Measurements from ENCODE around the gene SAMD4B. TPM values are rescaled to one million over a fixed set of nuclear protein-coding genes. Genes with fewer than 3 reads are reported as not detected.

Gene SAMD4B
- total RNA-seq, 1 experiment from 2014 or later = 164 TPM

- TF ChIP-seq, protein P1, sequence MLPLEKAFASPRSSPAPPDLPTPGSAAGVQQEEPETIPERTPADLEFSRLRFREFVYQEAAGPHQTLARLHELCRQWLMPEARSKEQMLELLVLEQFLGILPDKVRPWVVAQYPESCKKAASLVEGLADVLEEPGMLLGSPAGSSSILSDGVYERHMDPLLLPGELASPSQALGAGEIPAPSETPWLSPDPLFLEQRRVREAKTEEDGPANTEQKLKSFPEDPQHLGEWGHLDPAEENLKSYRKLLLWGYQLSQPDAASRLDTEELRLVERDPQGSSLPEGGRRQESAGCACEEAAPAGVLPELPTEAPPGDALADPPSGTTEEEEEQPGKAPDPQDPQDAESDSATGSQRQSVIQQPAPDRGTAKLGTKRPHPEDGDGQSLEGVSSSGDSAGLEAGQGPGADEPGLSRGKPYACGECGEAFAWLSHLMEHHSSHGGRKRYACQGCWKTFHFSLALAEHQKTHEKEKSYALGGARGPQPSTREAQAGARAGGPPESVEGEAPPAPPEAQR (CRISPR knock-in tag; IDR thresholded peaks at IDR 0.05) = no peak
- peak; percentile 31; the same call in 1 of the 2 replicates for TF ChIP-seq USF1 (CRISPR knock-in tag; IDR thresholded peaks at IDR 0.05)
- no peak for TF ChIP-seq HMGXB4 (CRISPR knock-in tag; IDR thresholded peaks at IDR 0.05)
- no peak for TF ChIP-seq SMAD4 (CRISPR knock-in tag; IDR thresholded peaks at IDR 0.05)
- 0 out of 2 replicates have a peak, but pooled peaks have one; percentile 73 for TF ChIP-seq PRRX2 (CRISPR knock-in tag; IDR thresholded peaks at IDR 0.05)
- TF ChIP-seq NR3C1 (CRISPR knock-in tag; conservative IDR thresholded peaks at IDR 0.05; ENCODE audit: low read depth) = no peak
- no peak for TF ChIP-seq ZNF425 (CRISPR knock-in tag; conservative IDR thresholded peaks at IDR 0.05)
- no peak for TF ChIP-seq ATF1 (CRISPR knock-in tag; IDR thresholded peaks at IDR 0.05)
- no peak for TF ChIP-seq IRF1 (CRISPR knock-in tag; IDR thresholded peaks at IDR 0.05)
- TF ChIP-seq TEAD1 (CRISPR knock-in tag; IDR thresholded peaks at IDR 0.05) = peak; percentile 79
- TF ChIP-seq, protein P2, sequence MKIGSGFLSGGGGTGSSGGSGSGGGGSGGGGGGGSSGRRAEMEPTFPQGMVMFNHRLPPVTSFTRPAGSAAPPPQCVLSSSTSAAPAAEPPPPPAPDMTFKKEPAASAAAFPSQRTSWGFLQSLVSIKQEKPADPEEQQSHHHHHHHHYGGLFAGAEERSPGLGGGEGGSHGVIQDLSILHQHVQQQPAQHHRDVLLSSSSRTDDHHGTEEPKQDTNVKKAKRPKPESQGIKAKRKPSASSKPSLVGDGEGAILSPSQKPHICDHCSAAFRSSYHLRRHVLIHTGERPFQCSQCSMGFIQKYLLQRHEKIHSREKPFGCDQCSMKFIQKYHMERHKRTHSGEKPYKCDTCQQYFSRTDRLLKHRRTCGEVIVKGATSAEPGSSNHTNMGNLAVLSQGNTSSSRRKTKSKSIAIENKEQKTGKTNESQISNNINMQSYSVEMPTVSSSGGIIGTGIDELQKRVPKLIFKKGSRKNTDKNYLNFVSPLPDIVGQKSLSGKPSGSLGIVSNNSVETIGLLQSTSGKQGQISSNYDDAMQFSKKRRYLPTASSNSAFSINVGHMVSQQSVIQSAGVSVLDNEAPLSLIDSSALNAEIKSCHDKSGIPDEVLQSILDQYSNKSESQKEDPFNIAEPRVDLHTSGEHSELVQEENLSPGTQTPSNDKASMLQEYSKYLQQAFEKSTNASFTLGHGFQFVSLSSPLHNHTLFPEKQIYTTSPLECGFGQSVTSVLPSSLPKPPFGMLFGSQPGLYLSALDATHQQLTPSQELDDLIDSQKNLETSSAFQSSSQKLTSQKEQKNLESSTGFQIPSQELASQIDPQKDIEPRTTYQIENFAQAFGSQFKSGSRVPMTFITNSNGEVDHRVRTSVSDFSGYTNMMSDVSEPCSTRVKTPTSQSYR (CRISPR knock-in tag; IDR thresholded peaks at IDR 0.05) = peak; percentile 38; the same call in 1 of the 2 replicates
Observed at GRCh38 chr19:39390751-39391437, 48.7 kb downstream of the SAMD4B start, which contains the start of the genes MED29 and PAF1 (continued).

- Mint-ChIP-seq H3K27me3 (ENCODE audit: low read depth) (no peaks in the 10 kb centered on the region), H3K4me1 (peaks cover 25% of the 10 kb centered on the region), H3K4me3 (no peak overlapping the region), H3K9me3 (no peaks in the 10 kb centered on the region), H3K36me3 (peaks cover 21% of the 10 kb centered on the region), H3K27ac (peak overlapping the region; percentile 54)
- ATAC-seq (peak; percentile 88), DNase-seq (ENCODE audit: low spot score) (peak; percentile 94)
- POLR2A ChIA-PET = interaction anchor here (0.5 to 1.7 kb wide), 6 partner anchors 9 to 987 kb away, joined by 3 to 7 read pairs (median 5); partner anchors contain the start of genes PLEKHG2, RPS16 and ZFP36
- CTCF ChIA-PET = interaction anchor here (0.5 to 3.6 kb wide), 29 partner anchors 10 to 578 kb away, joined by 3 to 43 read pairs (median 5); partner anchors contain the start of genes PLEKHG2, RPS16, SAMD4B and SUPT5H
- TF ChIP-seq, protein P3, sequence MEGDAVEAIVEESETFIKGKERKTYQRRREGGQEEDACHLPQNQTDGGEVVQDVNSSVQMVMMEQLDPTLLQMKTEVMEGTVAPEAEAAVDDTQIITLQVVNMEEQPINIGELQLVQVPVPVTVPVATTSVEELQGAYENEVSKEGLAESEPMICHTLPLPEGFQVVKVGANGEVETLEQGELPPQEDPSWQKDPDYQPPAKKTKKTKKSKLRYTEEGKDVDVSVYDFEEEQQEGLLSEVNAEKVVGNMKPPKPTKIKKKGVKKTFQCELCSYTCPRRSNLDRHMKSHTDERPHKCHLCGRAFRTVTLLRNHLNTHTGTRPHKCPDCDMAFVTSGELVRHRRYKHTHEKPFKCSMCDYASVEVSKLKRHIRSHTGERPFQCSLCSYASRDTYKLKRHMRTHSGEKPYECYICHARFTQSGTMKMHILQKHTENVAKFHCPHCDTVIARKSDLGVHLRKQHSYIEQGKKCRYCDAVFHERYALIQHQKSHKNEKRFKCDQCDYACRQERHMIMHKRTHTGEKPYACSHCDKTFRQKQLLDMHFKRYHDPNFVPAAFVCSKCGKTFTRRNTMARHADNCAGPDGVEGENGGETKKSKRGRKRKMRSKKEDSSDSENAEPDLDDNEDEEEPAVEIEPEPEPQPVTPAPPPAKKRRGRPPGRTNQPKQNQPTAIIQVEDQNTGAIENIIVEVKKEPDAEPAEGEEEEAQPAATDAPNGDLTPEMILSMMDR (IDR thresholded peaks at IDR 0.05) = peak; percentile 93
- TF ChIP-seq ZNF416 (CRISPR knock-in tag; IDR thresholded peaks at IDR 0.05) (0 out of 2 replicates have a peak, but pooled peaks have one; percentile 46), TP53 (CRISPR knock-in tag; IDR thresholded peaks at IDR 0.05) (no peak), SP1 (CRISPR knock-in tag; conservative IDR thresholded peaks at IDR 0.05) (peak; percentile 65), GTF2I (CRISPR knock-in tag; conservative IDR thresholded peaks at IDR 0.05) (peak; percentile 4; the same call in 1 of the 2 replicates), MLX (CRISPR knock-in tag; IDR thresholded peaks at IDR 0.05) (no peak), FOXP1 (CRISPR knock-in tag; IDR thresholded peaks at IDR 0.05; ENCODE audit: borderline replicate concordance) (peak; percentile 69; the same call in 1 of the 2 replicates)
Observed at GRCh38 chr19:39397360-39398296, 55.4 kb downstream of the SAMD4B start.

Measured in WTC11 (cell line).